Nephron (organoid): ENCODE data around the gene VPS37C.

Source experiments
- H3K27ac Mint-ChIP-seq, 3 experiments: 2 replicates each; pipeline ENCODE4 v1.8.0; 2020; ENCODE audit warnings: mixed read lengths in 3 of 3, mild to moderate bottlenecking in 2 of 3, moderate library complexity in 1 of 3
- H3K27me3 Mint-ChIP-seq: 2 replicates; pipeline ENCODE4 v1.8.0; 2021; ENCODE audit warnings: low read depth, mild to moderate bottlenecking, moderate library complexity, mixed read lengths
- H3K36me3 Mint-ChIP-seq: 2 replicates; pipeline ENCODE4 v1.8.0; 2020; ENCODE audit warnings: low read depth, mixed read lengths
- H3K4me1 Mint-ChIP-seq: 2 replicates; pipeline ENCODE4 v1.8.0; 2020; ENCODE audit warnings: mixed read lengths
- H3K4me3 Mint-ChIP-seq, 3 experiments: 2 replicates each; pipeline ENCODE4 v1.8.0; 2020; ENCODE audit warnings: mild to moderate bottlenecking in 3 of 3, mixed read lengths in 3 of 3, moderate library complexity in 2 of 3
- H3K9me3 Mint-ChIP-seq: 2 replicates; pipeline ENCODE4 v1.8.0; 2020; ENCODE audit warnings: mixed read lengths
- CTCF ChIP-seq, 3 experiments: fragments of 200-600 bp; sonication (generic); IDR thresholded peaks; one replicate each; pipeline ENCODE4 v1.5.0; 2021; ENCODE audit warnings: antibody characterized with exemption in 3 of 3; ENCODE audit not compliant: unreplicated experiment in 3 of 3

Gene VPS37C

GRCh38 chr11:61117168-61117520 is 44.1 kb downstream of the VPS37C start:
- H3K36me3 Mint-ChIP-seq: no peaks in the 10 kb centered on the region
- H3K27ac Mint-ChIP-seq: no peak overlapping the region
- H3K27me3 Mint-ChIP-seq: peaks cover 1% of the 10 kb centered on the region
- H3K4me3 Mint-ChIP-seq: no peak overlapping the region
- no peaks in the 10 kb centered on the region for H3K9me3 Mint-ChIP-seq
- no peak for TF ChIP-seq CTCF (IDR thresholded peaks at IDR 0.05; ENCODE audit: unreplicated experiment in 3 of 3)
- peaks cover 22% of the 10 kb centered on the region for H3K4me1 Mint-ChIP-seq

DNA sequence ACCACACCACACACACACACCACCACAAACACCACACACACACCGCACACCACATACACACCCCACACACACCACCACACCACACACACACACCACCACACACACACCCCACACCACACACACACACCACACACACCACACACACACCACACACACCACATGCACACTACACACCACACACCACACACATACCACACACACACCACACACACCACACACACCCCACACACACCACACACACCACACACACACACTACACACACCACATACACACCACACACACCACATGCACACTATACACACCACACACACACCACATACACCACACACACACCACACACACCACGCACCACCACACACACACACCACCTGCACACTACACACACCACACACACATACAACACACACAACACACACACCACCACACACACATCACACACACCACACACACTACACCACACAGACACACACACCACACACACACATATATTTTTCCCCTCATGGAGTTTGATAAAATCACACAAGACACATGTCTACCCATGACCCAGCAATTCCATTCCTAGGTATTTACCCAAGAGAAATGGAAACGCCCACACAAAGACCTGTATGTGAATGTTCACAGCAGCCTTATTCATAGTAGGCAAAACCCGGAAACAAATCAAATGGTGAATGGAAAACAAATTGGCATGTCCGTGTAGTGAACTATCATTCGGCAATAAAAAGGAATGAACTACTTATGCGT is 44.6 kb downstream of the VPS37C start:
- H3K4me1 Mint-ChIP-seq: peaks cover 22% of the 10 kb centered on the region
- no peak for TF ChIP-seq CTCF (IDR thresholded peaks at IDR 0.05; ENCODE audit: unreplicated experiment in 3 of 3)
- H3K27ac Mint-ChIP-seq: no peak overlapping the region
- H3K9me3 Mint-ChIP-seq: no peaks in the 10 kb centered on the region
- no peaks in the 10 kb centered on the region for H3K27me3 Mint-ChIP-seq
- no peak overlapping the region for H3K4me3 Mint-ChIP-seq
- no peaks in the 10 kb centered on the region for H3K36me3 Mint-ChIP-seq

DNA sequence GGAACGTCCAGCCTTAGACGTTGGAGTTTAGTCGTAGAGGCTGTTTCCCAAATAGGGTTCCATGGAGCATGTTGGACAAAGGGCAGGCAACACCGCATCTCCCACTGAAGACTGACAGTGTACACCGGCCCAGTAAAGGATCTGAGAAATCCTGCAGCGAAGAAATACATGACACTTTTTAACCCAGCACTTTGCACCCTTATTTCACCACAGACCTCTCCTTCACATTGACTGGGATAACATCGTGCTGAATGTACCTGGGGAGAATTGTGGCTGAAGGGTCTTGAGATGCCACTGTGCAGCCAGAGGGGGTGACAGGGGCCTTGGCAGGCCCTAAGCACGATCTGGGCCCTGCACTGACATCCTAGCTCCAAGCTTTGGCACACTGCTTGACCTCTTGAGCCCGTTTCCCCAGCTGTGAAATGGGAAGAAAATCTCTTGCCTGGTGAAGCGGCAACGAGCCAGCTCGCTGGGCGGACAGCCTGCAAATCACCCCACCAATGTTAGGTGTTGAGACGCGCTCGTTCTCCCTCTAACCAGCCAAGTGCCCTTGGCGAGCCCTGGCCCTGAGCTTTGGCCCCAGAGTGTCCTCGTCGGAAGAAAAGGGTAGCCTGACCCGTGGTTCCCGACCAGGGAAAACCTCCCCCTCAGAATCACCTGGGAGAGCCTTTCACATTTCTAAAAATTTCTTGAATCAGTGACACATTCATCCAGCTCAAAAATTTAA is 45.6 kb downstream of the VPS37C start:
- TF ChIP-seq CTCF (IDR thresholded peaks at IDR 0.05; ENCODE audit: unreplicated experiment in 3 of 3): no peak
- no peaks in the 10 kb centered on the region for H3K9me3 Mint-ChIP-seq
- no peak overlapping the region for H3K27ac Mint-ChIP-seq
- no peaks in the 10 kb centered on the region for H3K36me3 Mint-ChIP-seq
- no peaks in the 10 kb centered on the region for H3K27me3 Mint-ChIP-seq
- no peak overlapping the region for H3K4me3 Mint-ChIP-seq
- peaks cover 19% of the 10 kb centered on the region for H3K4me1 Mint-ChIP-seq

- Mint-ChIP-seq H3K36me3 (no peaks in the 10 kb centered on the region), H3K4me1 (peaks cover 21% of the 10 kb centered on the region), H3K27ac (no peak overlapping the region), H3K27me3 (no peaks in the 10 kb centered on the region), H3K9me3 (no peaks in the 10 kb centered on the region), H3K4me3 (no peak overlapping the region)
- no peak for TF ChIP-seq CTCF (IDR thresholded peaks at IDR 0.05; ENCODE audit: unreplicated experiment in 3 of 3)
Observed at GRCh38 chr11:61114913-61115312, 46.3 kb downstream of the VPS37C start.

- Mint-ChIP-seq H3K27me3 (no peaks in the 10 kb centered on the region), H3K27ac (no peak overlapping the region), H3K9me3 (no peaks in the 10 kb centered on the region), H3K4me1 (peaks cover 31% of the 10 kb centered on the region), H3K4me3 (no peak overlapping the region), H3K36me3 (no peaks in the 10 kb centered on the region)
- no peak for TF ChIP-seq CTCF (IDR thresholded peaks at IDR 0.05; ENCODE audit: unreplicated experiment in 3 of 3)
Observed at GRCh38 chr11:61113201-61113600, 48.0 kb downstream of the VPS37C start.

DNA sequence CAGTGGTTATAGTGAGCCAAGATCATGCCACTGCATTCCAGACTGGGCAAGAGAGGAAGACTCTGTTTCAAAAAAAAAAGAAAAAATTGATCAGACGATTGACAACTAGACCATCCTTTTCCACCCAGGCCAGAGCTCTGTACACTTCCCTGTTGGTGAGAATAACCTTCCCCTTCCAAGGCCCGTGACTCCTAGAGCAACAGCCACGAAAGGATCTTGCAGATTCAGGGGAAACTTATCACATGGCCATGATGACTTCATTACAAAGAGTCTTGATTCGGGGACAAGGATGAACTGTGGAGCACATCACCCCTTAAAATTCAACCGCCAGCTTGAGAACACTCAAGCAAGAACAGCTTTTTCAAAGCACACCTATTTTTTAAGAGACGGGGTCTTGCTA is 48.7 kb downstream of the VPS37C start:
- H3K9me3 Mint-ChIP-seq: no peaks in the 10 kb centered on the region
- H3K4me1 Mint-ChIP-seq: peaks cover 32% of the 10 kb centered on the region

More for the DNA sequence above, 48.7 kb downstream of the VPS37C start:
- H3K36me3 Mint-ChIP-seq: no peaks in the 10 kb centered on the region
- no peaks in the 10 kb centered on the region for H3K27me3 Mint-ChIP-seq
- no peak for TF ChIP-seq CTCF (IDR thresholded peaks at IDR 0.05; ENCODE audit: unreplicated experiment in 3 of 3)
- no peak overlapping the region for H3K4me3 Mint-ChIP-seq
- H3K27ac Mint-ChIP-seq: no peak overlapping the region
